Esophagus squamous epithelium (tissue), 4 donors: ENCODE results near the gene SCN9A.

Experiments
- CTCF ChIP-seq, 6 experiments: fragments of 450-650 bp in 4 of 6; fragments of 200-600 bp in 2 of 6; sonication (generic) in 2 of 6; IDR thresholded peaks; one replicate each; pipeline ENCODE4 v1.5.1; 2016 to 2019; ENCODE audit warnings: antibody characterized with exemption in 6 of 6, mild to moderate bottlenecking in 4 of 6, moderate library complexity in 4 of 6
- POLR2A ChIP-seq, 4 donors: fragments of 450-650 bp; IDR thresholded peaks; one replicate each; pipeline ENCODE4 v1.6.1; 2017; ENCODE audit warnings: antibody characterized with exemption in 4 of 4, mild to moderate bottlenecking in 4 of 4, moderate library complexity in 3 of 4

GRCh38 chr2:166338831-166339339 is 36.9 kb downstream of the SCN9A start:
- TF ChIP-seq POLR2A (IDR thresholded peaks at IDR 0.05) (no peak), CTCF (IDR thresholded peaks at IDR 0.05) (no peak)
